K562 (cell line): ENCODE measurements around the gene BEND6. TPM values are rescaled to one million over a fixed set of nuclear protein-coding genes. Genes with fewer than 3 reads are reported as not detected.

ENCODE experiments used
- ATAC-seq: fragments of 200-7000 bp; cut with Tn5 transposase; 3 replicates; pipeline ENCODE4 v1.9.1; 2020; ENCODE audit warnings: moderate library complexity
- BruUV-seq: library from RNA; stranded (reverse); fragments of 400-500 nt; replicated peaks from 2 replicates; lab custom pipeline; 2021; lab: Mats Ljungman, UMichigan
- CTCF ChIA-PET: fragments of 300-600 bp; formaldehyde crosslinking; extraction: SDS; loops from one replicate; lab custom pipeline; 2021; ENCODE audit warnings: low intra/inter-chr PET ratio; lab: Yijun Ruan, JAX
- POLR2A ChIA-PET: fragments of 300-600, 350-650 bp; sonication (Branson Sonifier 250); formaldehyde crosslinking; extraction: SDS; loops from one replicate; lab custom pipeline; 2021; ENCODE audit warnings: antibody characterized with exemption, inconsistent platforms; lab: Yijun Ruan, JAX
- DNase-seq, 4 experiments: peaks; one replicate each; pipeline versions ENCODE4 v3.0.0 to v3.0.0-alpha.2; 2011 to 2018; ENCODE audit warnings: low spot score in 3 of 4, mixed read lengths in 3 of 4; ENCODE audit errors: extremely low read depth in 1 of 4
- FAIRE-seq: peaks from 2 replicates; lab custom pipeline; 2011; peaks lifted over from hg19 to GRCh38; lab: Jason Lieb, UNC
- H2AFZ ChIP-seq: 2 replicates; pipeline ENCODE4 v1.6.0; 2011; ENCODE audit warnings: low read depth, low read length, control low read depth, inconsistent platforms
- H3K27ac ChIP-seq: fragments of 200-600 bp; 3 replicates; pipeline ENCODE4 v1.8.0; 2011; ENCODE audit warnings: low read depth, mild to moderate bottlenecking, control low read depth, inconsistent platforms, low read length, moderate library complexity, mixed read lengths; ENCODE audit errors: extremely low read depth
- H3K27me3 ChIP-seq, 2 experiments: fragments of 300-600 bp in 1 of 2; 2 replicates in 1 of 2; 3 replicates in 1 of 2; pipeline versions ENCODE4 v1.6.0 to v1.8.0; 2011; ENCODE audit warnings: inconsistent platforms in 2 of 2, low read length in 2 of 2, mild to moderate bottlenecking in 1 of 2, mixed read lengths in 1 of 2, moderate library complexity in 1 of 2; ENCODE audit not compliant: control insufficient read depth in 2 of 2, insufficient read depth in 2 of 2
- H3K36me3 ChIP-seq: fragments of 300-600 bp; 3 replicates; pipeline ENCODE4 v1.8.0; 2011; ENCODE audit warnings: mild to moderate bottlenecking, low read length, inconsistent platforms; ENCODE audit not compliant: control insufficient read depth, insufficient read depth
- H3K4me1 ChIP-seq, 2 experiments: fragments of 200-600 bp in 1 of 2; replicated peaks in 1 of 2; 2 replicates in 1 of 2; 3 replicates in 1 of 2; pipeline versions ENCODE4 v1.5.1 to v1.8.0; 2011; ENCODE audit warnings: inconsistent platforms in 2 of 2, low read length in 2 of 2, mild to moderate bottlenecking in 1 of 2, mixed read lengths in 1 of 2, moderate library complexity in 1 of 2; ENCODE audit not compliant: control insufficient read depth in 2 of 2, insufficient read depth in 2 of 2
- H3K4me2 ChIP-seq: 2 replicates; pipeline ENCODE4 v1.6.1; 2011; ENCODE audit warnings: low read length, control low read depth, inconsistent platforms, mixed read lengths; ENCODE audit not compliant: insufficient read depth
- H3K4me3 ChIP-seq: fragments of 200-600 bp; sonication (generic), shearing (Covaris generic); 2 replicates; pipeline ENCODE4 v1.5.1; 2016; ENCODE audit warnings: control low read depth, inconsistent platforms
- H3K79me2 ChIP-seq: fragments of 200-600 bp; 3 replicates; pipeline ENCODE4 v1.8.0; 2011; ENCODE audit warnings: low read length, inconsistent platforms; ENCODE audit not compliant: control insufficient read depth, insufficient read depth
- H3K9ac ChIP-seq, 2 experiments: 2 replicates each; pipeline versions ENCODE4 v1.6.0 to v1.6.1; 2011; ENCODE audit warnings: low read depth in 2 of 2, low read length in 2 of 2, control low read depth in 1 of 2, inconsistent platforms in 1 of 2, mild to moderate bottlenecking in 1 of 2, mixed read lengths in 1 of 2; ENCODE audit not compliant: insufficient read depth in 1 of 2
- H3K9me1 ChIP-seq: one replicate; pipeline ENCODE4 v1.6.0; 2011; ENCODE audit warnings: inconsistent platforms, mild to moderate bottlenecking, low read length, moderate library complexity; ENCODE audit not compliant: control insufficient read depth, insufficient read depth
- H3K9me3 ChIP-seq: replicated peaks from 2 replicates; pipeline ENCODE4 v1.5.1; 2011; ENCODE audit warnings: low read depth, low read length, inconsistent platforms; ENCODE audit not compliant: control insufficient read depth, insufficient read depth
- H4K20me1 ChIP-seq: replicated peaks from 2 replicates; pipeline ENCODE4 v1.6.1; 2011; ENCODE audit warnings: low read length, inconsistent platforms, mixed read lengths; ENCODE audit not compliant: control insufficient read depth, insufficient read depth
- ATF6 ChIP-seq: sonication (generic); formaldehyde crosslinking; IDR thresholded peaks from 2 replicates; pipeline ENCODE4 v1.4.0; 2020; ENCODE audit warnings: mild to moderate bottlenecking, missing genetic modification reagents
- BCOR ChIP-seq: fragments of 450-650 bp; IDR thresholded peaks from 2 replicates; pipeline ENCODE4 v1.6.1; 2016
- CHAMP1 ChIP-seq: fragments of 450-650 bp; IDR thresholded peaks from 2 replicates; pipeline ENCODE4 v1.6.1; 2016; ENCODE audit warnings: mild to moderate bottlenecking
- EP300 ChIP-seq: IDR thresholded peaks from 2 replicates; pipeline ENCODE4 v1.6.1; 2012; ENCODE audit warnings: low read length, improper control_type of control experiment
- ETS1 ChIP-seq: conservative IDR thresholded peaks from 2 replicates; pipeline ENCODE4 v1.6.1; 2011; ENCODE audit warnings: low read depth, mild to moderate bottlenecking, low read length; ENCODE audit not compliant: control insufficient read depth
- NFE2L1 ChIP-seq: fragments of 450-650 bp; IDR thresholded peaks from 2 replicates; pipeline ENCODE4 v1.6.1; 2016; ENCODE audit warnings: missing genetic modification characterization, low read depth, mild to moderate bottlenecking, missing compliant biosample characterization, moderate library complexity, borderline replicate concordance
- POLR2H ChIP-seq: IDR thresholded peaks from 2 replicates; pipeline ENCODE4 v1.6.1; 2016; ENCODE audit warnings: missing genetic modification characterization, low read depth, mild to moderate bottlenecking, control low read depth, missing compliant biosample characterization, moderate library complexity
- POLR3G ChIP-seq: IDR thresholded peaks from 2 replicates; pipeline ENCODE4 v1.6.1; 2011; ENCODE audit not compliant: insufficient read length, insufficient replicate concordance; ENCODE audit errors: extremely low read depth
- RAD21 ChIP-seq, 2 experiments: fragments of 250-450 bp in 1 of 2; fragments of 450-650 bp in 1 of 2; sonication (Bioruptor Pico) in 1 of 2; formaldehyde crosslinking in 1 of 2; IDR thresholded peaks in 1 of 2; conservative IDR thresholded peaks in 1 of 2; 2 replicates each; pipeline versions ENCODE4 v1.4.0 to v1.8.0; 2020 to 2022; ENCODE audit warnings: mild to moderate bottlenecking in 2 of 2, moderate library complexity in 1 of 2
- SMAD3 ChIP-seq: fragments of 450-650 bp; formaldehyde crosslinking; conservative IDR thresholded peaks from 2 replicates; pipeline ENCODE4 v1.4.0; 2020; ENCODE audit warnings: mild to moderate bottlenecking
- SMAD4 ChIP-seq: fragments of 250-450 bp; sonication (Bioruptor Pico); conservative IDR thresholded peaks from 2 replicates; pipeline ENCODE4 v1.8.0; 2021; ENCODE audit warnings: inconsistent platforms, mild to moderate bottlenecking, moderate library complexity
- ZNF134 ChIP-seq: fragments of 250-450 bp; sonication (Bioruptor Pico); conservative IDR thresholded peaks from 2 replicates; pipeline ENCODE4 v1.4.0; 2020
- ZNF384 ChIP-seq: IDR thresholded peaks from 2 replicates; pipeline ENCODE4 v1.6.1; 2012; ENCODE audit warnings: low read depth, low read length, improper control_type of control experiment
- WGBS: fragments of 100-300 bp; shearing (Covaris generic); methylation state at CpG from one replicate; pipeline ENCODE4 v1.1.6; 2016; ENCODE audit warnings: low coverage, mixed read lengths; ENCODE audit not compliant: insufficient coverage; ENCODE audit errors: missing lambda C conversion rate; 5-methylcytosine and 5-hydroxymethylcytosine counted together
- in situ Hi-C: fragments of 300-500 bp; cut with MboI; formaldehyde crosslinking; loops from 4 replicates; pipeline ENCODE4 v1.15.0; 2018; ENCODE audit warnings: inconsistent platforms, mixed read lengths
- intact Hi-C: fragments of 100-400 bp; cut with micrococcal nuclease; formaldehyde crosslinking; loops from 2 replicates; pipeline ENCODE4 v1.14.2; 2022
- polyA plus RNA-seq, 8 experiments: library from polyadenylated mRNA; depleted of rRNA in 4 of 8; stranded (reverse) in 5 of 8; unstranded in 3 of 8; fragments of >200 nt; fragmentation: Nextera tagmentation in 2 of 8; fragmentation: Illumina TruSeq in 1 of 8; extraction: Ambion mirVana in 2 of 8; extraction: Trizol in 1 of 8; gene quantifications; 2 replicates each; pipeline versions ENCODE4 v1.2.1 to v1.2.3, GENCODE V29; 2011 to 2014; ENCODE audit warnings: inconsistent platforms in 1 of 8, missing spikeins in 1 of 8
- total RNA-seq, 7 experiments: library from RNA; depleted of rRNA in 6 of 7; stranded (reverse); fragments of >200 nt in 6 of 7; fragmentation: Illumina TruSeq in 2 of 7; extraction: Trizol in 2 of 7; gene quantifications; 2 replicates each; pipeline versions ENCODE4 v1.2.1 to v1.2.3, GENCODE V29; 2011 to 2021; ENCODE audit warnings: low replicate concordance in 1 of 7

Gene BEND6
- total and polyA plus RNA-seq, 9 of the 15 experiments (the other 6 are each of a cell fraction or from before 2014, with no cell fraction given), result 0.37 to 4.0 (median 1.1) TPM

- in situ Hi-C loops, result no loop called here
- H3K9me3 ChIP-seq, result peaks cover 6% of the 10 kb centered on the region
- no peaks in the 10 kb centered on the region for H3K27me3 ChIP-seq
- H3K27ac ChIP-seq, result no peak overlapping the region
- H3K9ac ChIP-seq, result no peak overlapping the region
- no peaks in the 10 kb centered on the region for H3K9me1 ChIP-seq
- ATAC-seq, result no peak
- H3K4me1 ChIP-seq, result peaks cover 3 to 10% of the 10 kb centered on the region in 2 experiments; a peak in 3 of 5 replicates
- no peak for DNase-seq
- intact Hi-C loops, result no loop called here
- H4K20me1 ChIP-seq, result no peaks in the 10 kb centered on the region
- no peak for FAIRE-seq
- no peaks in the 10 kb centered on the region for H3K79me2 ChIP-seq
- WGBS, result 93% methylated on average over 8 of the region's 8 CpGs
- no peak overlapping the region for H2AFZ ChIP-seq
- ChIA-PET CTCF (no interaction called here), POLR2A (no interaction called here)
- no peak overlapping the region for H3K4me3 ChIP-seq
- no TSS peak for BruUV-seq
- H3K36me3 ChIP-seq, result peaks cover 4% of the 10 kb centered on the region; the same call in 1 of the 3 replicates
- H3K4me2 ChIP-seq, result no peak overlapping the region
- TF ChIP-seq ZNF134 (CRISPR knock-in tag), result no peak
- no peak for TF ChIP-seq SMAD3 (CRISPR knock-in tag)
- TF ChIP-seq SMAD4 (CRISPR knock-in tag), result no peak
- TF ChIP-seq ATF6 (CRISPR knock-in tag), result no peak
- TF ChIP-seq BCOR, result no peak
- no peak for TF ChIP-seq POLR2H
- no peak for TF ChIP-seq RAD21 (CRISPR knock-in tag; conservative IDR thresholded peaks at IDR 0.05 in 1 of 2, IDR thresholded peaks at IDR 0.05 in 1 of 2)
- no peak for TF ChIP-seq NFE2L1 (tag)
- TF ChIP-seq ETS1, result no peak
- no peak for TF ChIP-seq ZNF384
- TF ChIP-seq EP300, result no peak
- no peak for TF ChIP-seq CHAMP1
- no peak for TF ChIP-seq POLR3G
These were observed 119.5 kb downstream of the BEND6 start for GRCh38 chr6:57074383-57074782.
